AG04449 (cell line): ENCODE measurements around the gene ZNF222.
A peak's percentile ranks its signal among the peaks of the same experiment; 100 is the strongest.

Experiments used
- CTCF ChIA-PET: fragments of 350-600 bp; formaldehyde crosslinking; extraction: SDS; loops from one replicate; lab custom pipeline; 2021; ENCODE audit warnings: antibody characterized with exemption; lab: Yijun Ruan, JAX
- POLR2A ChIA-PET: fragments of 400-600, 350-600 bp; formaldehyde crosslinking; extraction: SDS; loops from one replicate; lab custom pipeline; 2020; ENCODE audit warnings: antibody characterized with exemption, inconsistent platforms; lab: Yijun Ruan, JAX
- DNase-seq: peaks from one replicate; pipeline ENCODE4 v3.0.0-alpha.2; 2010; ENCODE audit warnings: low read depth, low spot score
- H3K4me3 ChIP-seq: 2 replicates; pipeline ENCODE4 v1.5.1; 2011; ENCODE audit warnings: low read depth, mild to moderate bottlenecking, control low read depth, low read length
- CTCF ChIP-seq: IDR thresholded peaks from one replicate; pipeline ENCODE4 v1.5.1; 2011; ENCODE audit warnings: mild to moderate bottlenecking, moderate library complexity, low read length, control low read depth, inconsistent platforms; ENCODE audit not compliant: insufficient read depth; ENCODE audit errors: missing control alignments

Gene ZNF222

GRCh38 chr19:43997631-43998290 lies 27.4 kb upstream of the ZNF222 start:
- POLR2A ChIA-PET: no interaction called here

GRCh38 chr19:44002212-44002565 lies 23.0 kb upstream of the ZNF222 start:
- TF ChIP-seq CTCF: no peak
- no peak for DNase-seq
- peak overlapping the region; percentile 92 for H3K4me3 ChIP-seq
- ChIA-PET POLR2A (no interaction called here), CTCF (interaction anchor here (0.7 to 1.3 kb wide), 2 partner anchors 18 to 22 kb away, joined by 3 to 4 read pairs; partner anchors contain the start of gene ZNF222)

More at GRCh38 chr19:43997631-43998290, 27.4 kb upstream of the ZNF222 start:
- CTCF ChIA-PET: no interaction called here
- no peak overlapping the region for H3K4me3 ChIP-seq
- TF ChIP-seq CTCF: no peak
- no peak for DNase-seq

- CTCF ChIA-PET: interaction anchor here (1.3 to 1.4 kb wide), 2 partner anchors 18 to 50 kb away, joined by 3 read pairs; no protein-coding TSS in a partner anchor
- TF ChIP-seq CTCF: no peak
- H3K4me3 ChIP-seq: peak within 1 kb of the TSS; percentile 92
- peak; percentile 63 for DNase-seq
- POLR2A ChIA-PET: no interaction called here
Measured at GRCh38 chr19:44002566-44003460, 22.4 kb upstream of the ZNF222 start, which contains the start of gene ZNF230. ZNF230 (plus strand) TSS chr19:44002957; CDS start chr19:44007079, 4,122 bp downstream.

- ChIA-PET CTCF (interaction anchor here (1.4 kb wide), 1 partner anchor 51 kb away, joined by 3 read pairs; no protein-coding TSS in a partner anchor), POLR2A (no interaction called here)
- H3K4me3 ChIP-seq: peak overlapping the region; percentile 92
- no peak for DNase-seq
- no peak for TF ChIP-seq CTCF
Measured at GRCh38 chr19:44003461-44004009, 21.6 kb upstream of the ZNF222 start.

- no peak for TF ChIP-seq CTCF
- no peak for DNase-seq
- POLR2A ChIA-PET: no interaction called here
- no peak overlapping the region for H3K4me3 ChIP-seq
- CTCF ChIA-PET: no interaction called here
Measured at GRCh38 chr19:44005973-44006372, 19.2 kb upstream of the ZNF222 start.
